Epidermal melanocyte (primary cell): ENCODE data around the gene XRCC1.
"Not testable (repeated sequence)": the region's sequence is repeated elsewhere in the genome, so short reads cannot be mapped to it uniquely, and the experiment has no call there.

ENCODE experiments used
- DNase-seq: peaks from one replicate; pipeline ENCODE4 v3.0.0; 2011; ENCODE audit warnings: low spot score; ENCODE audit not compliant: insufficient read length

Gene XRCC1

GRCh38 chr19:43546581-43546980 is 28.7 kb downstream of the XRCC1 start:
- DNase-seq: no peak

GRCh38 chr19:43545981-43546380 is 29.3 kb downstream of the XRCC1 start:
- DNase-seq: no peak

GRCh38 chr19:43545276-43545675 is 30.1 kb downstream of the XRCC1 start:
- DNase-seq: no peak

- no peak for DNase-seq
Measured at GRCh38 chr19:43544077-43544476, 31.2 kb downstream of the XRCC1 start.

- no peak for DNase-seq
Measured at GRCh38 chr19:43541920-43542650, 33.2 kb downstream of the XRCC1 start.

- no peak for DNase-seq
Measured at GRCh38 chr19:43540381-43540780, 34.9 kb downstream of the XRCC1 start.

- DNase-seq: no peak
Measured at GRCh38 chr19:43538922-43539321, 36.4 kb downstream of the XRCC1 start.

- DNase-seq: no peak
Measured at GRCh38 chr19:43534816-43535761, 40.2 kb downstream of the XRCC1 start.

- no peak for DNase-seq
Measured at GRCh38 chr19:43534305-43534815, 41.0 kb downstream of the XRCC1 start.

GRCh38 chr19:43533546-43534304 is 41.6 kb downstream of the XRCC1 start:
- DNase-seq: peak; percentile 98

GRCh38 chr19:43532962-43533545 is 42.3 kb downstream of the XRCC1 start, which contains the start of gene ZNF575:
ZNF575 (plus strand) TSS chr19:43533188; CDS start chr19:43534423, 1,235 bp downstream.
- DNase-seq: peak; percentile 78

- no peak for DNase-seq
Measured at GRCh38 chr19:43532571-43532961, 42.8 kb downstream of the XRCC1 start.

- DNase-seq: no peak
Measured at GRCh38 chr19:43527860-43528622, 47.3 kb downstream of the XRCC1 start.

- peak; percentile 74 for DNase-seq
Measured at GRCh38 chr19:43526884-43527859, 48.2 kb downstream of the XRCC1 start, which contains the start of gene ETHE1. ETHE1 (minus strand) TSS chr19:43527201; CDS start chr19:43527177, 24 bp downstream.

GRCh38 chr19:43525836-43526771 is 49.2 kb downstream of the XRCC1 start:
- DNase-seq: no peak

GRCh38 chr19:43524922-43525835 is 50.1 kb downstream of the XRCC1 start:
- no peak for DNase-seq

- not testable (repeated sequence) for DNase-seq
Measured at GRCh38 chr19:43523696-43524095, 51.6 kb downstream of the XRCC1 start.
